Hepatocyte (in vitro differentiated cells): ENCODE data around the gene FAM221B. TPM values are rescaled to one million over a fixed set of nuclear protein-coding genes. Genes with fewer than 3 reads are reported as not detected.
A peak's percentile ranks its signal among the peaks of the same experiment; 100 is the strongest.

Source experiments
- DNase-seq: peaks from one replicate; pipeline ENCODE4 v3.0.0-alpha.2; 2016; ENCODE audit warnings: low spot score
- H2AFZ ChIP-seq: fragments of 200-600 bp; sonication (generic); 2 replicates; pipeline ENCODE4 v1.6.0; 2016; ENCODE audit warnings: antibody characterized with exemption, mild to moderate bottlenecking
- H3K27ac ChIP-seq: fragments of 200-600 bp; sonication (generic); 2 replicates; pipeline ENCODE4 v1.5.1; 2016; ENCODE audit warnings: mild to moderate bottlenecking
- H3K27me3 ChIP-seq: fragments of 200-600 bp; sonication (generic); 2 replicates; pipeline ENCODE4 v1.6.1; 2016
- H3K36me3 ChIP-seq: fragments of 200-600 bp; sonication (generic); replicated peaks from 2 replicates; pipeline ENCODE4 v1.5.1; 2016; ENCODE audit warnings: low read depth; ENCODE audit not compliant: insufficient read depth
- H3K4me1 ChIP-seq: fragments of 200-600 bp; sonication (generic); 2 replicates; pipeline ENCODE4 v1.5.1; 2016; ENCODE audit warnings: mild to moderate bottlenecking, moderate library complexity; ENCODE audit not compliant: insufficient read depth
- H3K4me2 ChIP-seq: fragments of 200-600 bp; sonication (generic); 2 replicates; pipeline ENCODE4 v1.6.0; 2016
- H3K4me3 ChIP-seq: fragments of 200-600 bp; sonication (generic); 2 replicates; pipeline ENCODE4 v1.5.1; 2016; ENCODE audit warnings: mild to moderate bottlenecking
- H3K79me2 ChIP-seq: fragments of 200-600 bp; sonication (generic); 2 replicates; pipeline ENCODE4 v1.6.0; 2017; ENCODE audit warnings: mild to moderate bottlenecking
- H3K9me2 ChIP-seq: fragments of 200-600 bp; sonication (generic); replicated peaks from 2 replicates; pipeline ENCODE4 v1.6.0; 2017; ENCODE audit warnings: mild to moderate bottlenecking; ENCODE audit not compliant: insufficient read depth
- H3K9me3 ChIP-seq: fragments of 200-600 bp; sonication (generic); 2 replicates; pipeline ENCODE4 v1.5.1; 2016; ENCODE audit warnings: low read depth, mild to moderate bottlenecking
- H4K20me1 ChIP-seq: fragments of 200-600 bp; sonication (generic); 2 replicates; pipeline ENCODE4 v1.6.0; 2016; ENCODE audit warnings: mild to moderate bottlenecking; ENCODE audit not compliant: insufficient read depth, poor library complexity, severe bottlenecking
- CTCF ChIP-seq: fragments of 200-600 bp; sonication (generic); IDR thresholded peaks from 2 replicates; pipeline ENCODE4 v1.5.1; 2016; ENCODE audit warnings: antibody characterized with exemption, mild to moderate bottlenecking; ENCODE audit not compliant: poor library complexity
- EZH2 ChIP-seq: fragments of 200-600 bp; sonication (generic); IDR thresholded peaks from 2 replicates; pipeline ENCODE4 v1.6.1; 2016; ENCODE audit warnings: antibody characterized with exemption, mild to moderate bottlenecking, borderline replicate concordance
- EZH2phosphoT487 ChIP-seq: fragments of 200-600 bp; sonication (generic); IDR thresholded peaks from one replicate; pipeline ENCODE4 v1.6.1; 2018; ENCODE audit warnings: antibody characterized with exemption, mild to moderate bottlenecking, low read depth, moderate library complexity; ENCODE audit not compliant: unreplicated experiment, severe bottlenecking
- WGBS: methylation state at CpG from one replicate; pipeline ENCODE4 v1.1.6; 2016; ENCODE audit warnings: low lambda C conversion rate; ENCODE audit errors: missing lambda C conversion rate; 5-methylcytosine and 5-hydroxymethylcytosine counted together
- polyA plus RNA-seq: library from polyadenylated mRNA; unstranded; fragments of >200 nt; fragmentation: Nextera tagmentation; extraction: Ambion mirVana; gene quantifications from 2 replicates; pipeline ENCODE4 v1.2.1, GENCODE V29; 2016
- total RNA-seq: library from RNA; depleted of rRNA; stranded (reverse); fragments of >200 nt; gene quantifications from 2 replicates; pipeline ENCODE4 v1.2.3, GENCODE V29; 2014

FAM221B gene
- total RNA-seq: not detected in 2 replicates
- 0.26 TPM in 1 of 2 replicates, not detected in the other for polyA plus RNA-seq

- Histone ChIP-seq H3K9me2 (no peaks in the 10 kb centered on the region), H3K36me3 (no peaks in the 10 kb centered on the region), H3K4me3 (peak within 1 kb of the TSS; percentile 46), H3K9me3 (no peaks in the 10 kb centered on the region), H3K27me3 (no peaks in the 10 kb centered on the region), H3K27ac (peak within 1 kb of the TSS; percentile 94), H3K79me2 (peaks cover 24% of the 10 kb centered on the region), H4K20me1 (no peaks in the 10 kb centered on the region), H3K4me1 (peaks cover 34% of the 10 kb centered on the region), H2AFZ (peak within 1 kb of the TSS; percentile 96), H3K4me2 (peak within 1 kb of the TSS; percentile 94)
- TF ChIP-seq EZH2 (no peak), EZH2phosphoT487 (no peak), CTCF (no peak)
- DNase-seq: peak; percentile 39
- WGBS: 6% methylated on average over 21 of the region's 21 CpGs
These were observed at the start of gene FAM221B for GRCh38 chr9:35828716-35829083. Gene FAM221B (minus strand): TSS chr9:35828732. CDS start chr9:35826161, 2,571 bp downstream.

GRCh38 chr9:35872505-35872904 is 44.0 kb upstream of the FAM221B start:
- H3K4me3 ChIP-seq: no peak overlapping the region
- no peak for TF ChIP-seq EZH2phosphoT487
- no peak for TF ChIP-seq EZH2
- no peak for TF ChIP-seq CTCF
- DNase-seq: no peak
- no peak overlapping the region for H3K27ac ChIP-seq
- no peaks in the 10 kb centered on the region for H3K36me3 ChIP-seq
- H4K20me1 ChIP-seq: no peaks in the 10 kb centered on the region
- no peaks in the 10 kb centered on the region for H3K79me2 ChIP-seq
- no peak overlapping the region for H3K4me2 ChIP-seq
- H3K9me2 ChIP-seq: no peaks in the 10 kb centered on the region
- H3K27me3 ChIP-seq: no peaks in the 10 kb centered on the region
- 85% methylated on average over 3 of the region's 3 CpGs for WGBS
- no peak overlapping the region for H2AFZ ChIP-seq
- H3K4me1 ChIP-seq: no peaks in the 10 kb centered on the region
- H3K9me3 ChIP-seq: no peaks in the 10 kb centered on the region

GRCh38 chr9:35871545-35871944 is 43.0 kb upstream of the FAM221B start:
- TF ChIP-seq EZH2phosphoT487 (no peak), CTCF (no peak), EZH2 (no peak)
- Histone ChIP-seq H4K20me1 (no peaks in the 10 kb centered on the region), H3K9me2 (no peaks in the 10 kb centered on the region), H2AFZ (no peak overlapping the region), H3K36me3 (no peaks in the 10 kb centered on the region), H3K4me1 (no peaks in the 10 kb centered on the region), H3K4me2 (no peak overlapping the region), H3K79me2 (no peaks in the 10 kb centered on the region), H3K4me3 (no peak overlapping the region), H3K27me3 (no peaks in the 10 kb centered on the region), H3K9me3 (no peaks in the 10 kb centered on the region), H3K27ac (no peak overlapping the region)
- WGBS: 72% methylated on average over 3 of the region's 3 CpGs
- DNase-seq: no peak

- H4K20me1 ChIP-seq: no peaks in the 10 kb centered on the region
- no peak within 1 kb of the TSS for H3K4me2 ChIP-seq
- no peaks in the 10 kb centered on the region for H3K9me3 ChIP-seq
- WGBS: 97% methylated on average over 8 of the region's 8 CpGs
- no peaks in the 10 kb centered on the region for H3K9me2 ChIP-seq
- H3K4me1 ChIP-seq: no peaks in the 10 kb centered on the region
- H3K4me3 ChIP-seq: no peak within 1 kb of the TSS
- no peaks in the 10 kb centered on the region for H3K36me3 ChIP-seq
- DNase-seq: no peak
- no peak within 1 kb of the TSS for H3K27ac ChIP-seq
- no peaks in the 10 kb centered on the region for H3K27me3 ChIP-seq
- no peaks in the 10 kb centered on the region for H3K79me2 ChIP-seq
- no peak for TF ChIP-seq EZH2phosphoT487
- TF ChIP-seq CTCF: no peak
- no peak for TF ChIP-seq EZH2
- H2AFZ ChIP-seq: no peak within 1 kb of the TSS
These were observed 41.9 kb upstream of the FAM221B start, which contains the start of gene OR13J1 for GRCh38 chr9:35870351-35870923. Gene OR13J1 (minus strand): TSS chr9:35870401. CDS start chr9:35870401, 0 bp downstream.
